Lower lobe of right lung (tissue), 2 donors: ENCODE data around the gene NEDD4L. TPM values are rescaled to one million over a fixed set of nuclear protein-coding genes. Genes with fewer than 3 reads are reported as not detected.

Source experiments
- ATAC-seq, 2 donors: fragments of 200-7000 bp; cut with Tn5 transposase; one replicate each; pipeline ENCODE4 v1.9.1; 2020 to 2022; ENCODE audit warnings: mild to moderate bottlenecking in 2 of 2, moderate library complexity in 2 of 2
- DNase-seq: peaks from one replicate; pipeline ENCODE4 v3.0.0-alpha.2; 2020
- H3K27ac ChIP-seq: fragments of 200-600 bp; one replicate; pipeline ENCODE4 v1.8.0; 2022
- H3K27me3 ChIP-seq: fragments of 200-600 bp; one replicate; pipeline ENCODE4 v1.8.0; 2022; ENCODE audit warnings: low read depth
- H3K36me3 ChIP-seq: fragments of 200-600 bp; one replicate; pipeline ENCODE4 v1.8.0; 2022; ENCODE audit warnings: mild to moderate bottlenecking
- H3K4me1 ChIP-seq: fragments of 200-600 bp; one replicate; pipeline ENCODE4 v1.8.0; 2022
- H3K4me3 ChIP-seq: fragments of 200-600 bp; one replicate; pipeline ENCODE4 v1.8.0; 2022; ENCODE audit warnings: mild to moderate bottlenecking
- H3K9me3 ChIP-seq: fragments of 200-600 bp; one replicate; pipeline ENCODE4 v1.8.0; 2022
- intact Hi-C: fragments of 100-400 bp; cut with DNase I; formaldehyde crosslinking; loops from one replicate; pipeline ENCODE4 v1.11.0; 2022
- total RNA-seq: library from RNA; stranded (reverse); fragmentation: NEBNext Ultra II Directional; extraction: Animal tissue kit (Norgen Biotek cat#: 25700); gene quantifications from one replicate; pipeline ENCODE4 v1.2.1, GENCODE V29; 2021
- TF ChIP-seq, protein P1 (sequence below): fragments of 200-600 bp; IDR thresholded peaks from one replicate; pipeline ENCODE4 v1.8.0; 2022; ENCODE audit warnings: antibody characterized with exemption, mild to moderate bottlenecking
- donor health status: DM: no; HTN: yes; CAD: no; lungs with severe emphysema.

NEDD4L gene
- total RNA-seq, 1 donor from 2014 or later: 203 TPM

DNA sequence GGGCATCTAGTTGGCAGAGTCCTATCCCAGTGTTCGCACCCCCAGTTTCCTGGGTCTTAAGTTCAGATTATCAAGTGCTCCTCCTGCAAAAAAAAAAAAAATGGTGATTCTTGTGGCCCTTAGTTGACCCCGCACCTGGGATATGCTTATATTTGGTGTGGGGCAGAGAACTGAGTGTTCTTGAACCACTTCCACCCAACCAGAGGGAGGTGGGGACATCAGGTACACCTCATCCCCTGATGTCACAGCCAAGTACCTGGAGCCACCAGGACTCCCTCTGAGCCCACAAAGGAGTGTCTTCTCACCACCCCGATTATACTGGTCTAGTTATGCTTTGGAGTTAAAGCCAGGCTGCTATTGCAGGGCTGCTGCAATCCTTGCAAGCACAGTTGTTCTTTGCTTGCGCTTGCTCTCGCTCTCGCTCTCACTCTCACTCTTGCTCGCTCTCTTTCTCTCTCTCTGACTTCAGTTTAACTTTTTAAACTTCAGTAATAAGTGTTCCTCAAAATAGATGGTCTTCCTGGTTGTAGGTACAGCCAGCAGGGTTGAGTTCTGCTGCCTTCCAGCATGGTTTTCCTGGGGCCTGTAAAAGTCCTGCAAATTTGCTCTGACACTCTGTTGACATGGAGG lies 265.7 kb downstream of the NEDD4L start:
- H3K36me3 ChIP-seq: no peaks in the 10 kb centered on the region
- ATAC-seq (peak; percentile 49 to 70), DNase-seq (no peak)
- peaks cover 53% of the 10 kb centered on the region for H3K4me1 ChIP-seq
- TF ChIP-seq, protein P1, sequence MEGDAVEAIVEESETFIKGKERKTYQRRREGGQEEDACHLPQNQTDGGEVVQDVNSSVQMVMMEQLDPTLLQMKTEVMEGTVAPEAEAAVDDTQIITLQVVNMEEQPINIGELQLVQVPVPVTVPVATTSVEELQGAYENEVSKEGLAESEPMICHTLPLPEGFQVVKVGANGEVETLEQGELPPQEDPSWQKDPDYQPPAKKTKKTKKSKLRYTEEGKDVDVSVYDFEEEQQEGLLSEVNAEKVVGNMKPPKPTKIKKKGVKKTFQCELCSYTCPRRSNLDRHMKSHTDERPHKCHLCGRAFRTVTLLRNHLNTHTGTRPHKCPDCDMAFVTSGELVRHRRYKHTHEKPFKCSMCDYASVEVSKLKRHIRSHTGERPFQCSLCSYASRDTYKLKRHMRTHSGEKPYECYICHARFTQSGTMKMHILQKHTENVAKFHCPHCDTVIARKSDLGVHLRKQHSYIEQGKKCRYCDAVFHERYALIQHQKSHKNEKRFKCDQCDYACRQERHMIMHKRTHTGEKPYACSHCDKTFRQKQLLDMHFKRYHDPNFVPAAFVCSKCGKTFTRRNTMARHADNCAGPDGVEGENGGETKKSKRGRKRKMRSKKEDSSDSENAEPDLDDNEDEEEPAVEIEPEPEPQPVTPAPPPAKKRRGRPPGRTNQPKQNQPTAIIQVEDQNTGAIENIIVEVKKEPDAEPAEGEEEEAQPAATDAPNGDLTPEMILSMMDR: no peak
- H3K4me3 ChIP-seq: no peak overlapping the region
- no peaks in the 10 kb centered on the region for H3K9me3 ChIP-seq
- peak overlapping the region; percentile 83 for H3K27ac ChIP-seq
- intact Hi-C loops: no loop called here
- no peaks in the 10 kb centered on the region for H3K27me3 ChIP-seq

DNA sequence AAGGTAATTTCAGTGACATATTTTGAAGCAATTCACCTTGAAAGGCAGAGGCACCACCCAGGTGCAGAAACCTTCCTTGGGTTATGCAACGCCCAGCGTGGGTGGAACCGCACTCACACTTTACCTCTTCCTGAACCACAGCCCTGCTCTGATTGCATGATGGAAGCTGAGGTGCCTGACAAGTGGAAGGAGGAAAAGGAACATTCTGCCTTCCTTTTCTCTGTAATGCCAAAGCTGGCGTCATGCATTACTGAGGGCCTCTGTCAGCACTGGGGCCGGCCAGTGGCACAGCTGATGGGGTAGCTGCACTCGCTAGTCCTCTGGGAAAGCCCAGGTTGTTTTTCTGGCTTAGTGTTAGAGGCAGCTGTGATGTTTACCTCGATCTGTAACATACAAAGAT lies 266.5 kb downstream of the NEDD4L start:
- Histone ChIP-seq H3K9me3 (no peaks in the 10 kb centered on the region), H3K36me3 (no peaks in the 10 kb centered on the region), H3K4me3 (no peak overlapping the region), H3K27me3 (no peaks in the 10 kb centered on the region), H3K4me1 (peaks cover 61% of the 10 kb centered on the region), H3K27ac (peak overlapping the region; percentile 83)
- intact Hi-C loops: no loop called here
- ATAC-seq: peak; percentile 92 to 93
- DNase-seq: peak; percentile 89
- TF ChIP-seq, protein P1: no peak

DNA sequence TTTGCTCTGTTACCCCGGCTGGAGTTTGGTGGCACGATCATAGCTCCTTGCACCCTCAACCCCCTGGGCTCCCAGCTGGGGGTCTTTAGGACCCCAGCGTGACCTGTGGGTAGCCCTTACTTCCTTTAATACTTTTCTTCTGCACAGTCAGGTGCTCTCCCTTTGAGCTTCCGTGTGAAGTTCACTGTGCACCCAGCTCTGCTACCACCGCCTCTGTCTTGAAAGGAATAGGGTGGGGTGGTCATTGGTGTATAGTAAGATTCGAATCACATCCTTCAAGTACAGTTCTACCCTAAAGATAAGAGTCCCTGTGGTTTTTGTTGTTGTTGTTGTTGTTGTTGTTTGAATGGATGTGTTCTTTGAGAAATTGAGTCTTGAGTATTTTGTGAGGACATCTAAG lies 267.4 kb downstream of the NEDD4L start:
- Histone ChIP-seq H3K36me3 (no peaks in the 10 kb centered on the region), H3K4me3 (no peak overlapping the region), H3K27ac (peak overlapping the region; percentile 77), H3K27me3 (no peaks in the 10 kb centered on the region), H3K4me1 (peaks cover 69% of the 10 kb centered on the region), H3K9me3 (no peaks in the 10 kb centered on the region)
- DNase-seq (no peak), ATAC-seq (no peak)
- intact Hi-C loops: no loop called here
- TF ChIP-seq, protein P1: no peak

GRCh38 chr18:58313491-58314032 lies 269.5 kb downstream of the NEDD4L start:
- H3K36me3 ChIP-seq: no peaks in the 10 kb centered on the region
- intact Hi-C loops: no loop called here
- no peak overlapping the region for H3K4me3 ChIP-seq
- H3K27me3 ChIP-seq: no peaks in the 10 kb centered on the region
- TF ChIP-seq, protein P1: no peak
- peak; percentile 71 for DNase-seq
- ATAC-seq: no peak
- peak overlapping the region; percentile 60 for H3K27ac ChIP-seq
- no peaks in the 10 kb centered on the region for H3K9me3 ChIP-seq
- H3K4me1 ChIP-seq: peaks cover 80% of the 10 kb centered on the region

DNA sequence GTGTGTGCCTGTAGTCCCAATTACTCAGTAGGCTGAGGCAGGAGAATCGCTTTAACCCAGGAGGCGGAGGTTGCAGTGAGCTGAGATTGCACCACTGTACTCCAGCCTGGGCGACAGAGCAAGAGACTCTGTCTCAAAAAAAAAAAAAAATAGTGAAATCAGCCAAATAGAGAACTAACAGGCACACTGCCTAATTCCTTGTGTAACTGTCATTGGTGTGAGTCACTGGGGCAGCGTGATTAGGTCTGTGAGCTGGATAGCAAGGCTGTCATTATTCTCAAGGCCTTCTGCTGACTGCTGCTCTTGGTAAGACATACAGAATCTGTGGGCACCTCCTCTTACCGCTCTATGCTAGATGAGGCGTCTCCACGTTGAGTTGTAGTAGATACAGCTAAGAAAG lies 270.3 kb downstream of the NEDD4L start:
- peaks cover 73% of the 10 kb centered on the region for H3K4me1 ChIP-seq
- TF ChIP-seq, protein P1: no peak
- H3K27me3 ChIP-seq: no peaks in the 10 kb centered on the region
- peak; percentile 58 for DNase-seq
- ATAC-seq: peak; percentile 55 to 63
- no peak overlapping the region for H3K4me3 ChIP-seq
- no peaks in the 10 kb centered on the region for H3K36me3 ChIP-seq
- intact Hi-C loops: no loop called here
- H3K9me3 ChIP-seq: no peaks in the 10 kb centered on the region
- H3K27ac ChIP-seq: peak overlapping the region; percentile 60
